Neural cell (in vitro differentiated cells): ENCODE data around the gene CCDC69. TPM values are rescaled to one million over a fixed set of nuclear protein-coding genes. Genes with fewer than 3 reads are reported as not detected.
A peak's percentile ranks its signal among the peaks of the same experiment; 100 is the strongest.

Source experiments
- H2AFZ ChIP-seq: fragments of 200-600, 300-800 bp; sonication (generic), shearing (Covaris generic); 2 replicates; pipeline ENCODE4 v1.6.0; 2014; ENCODE audit warnings: low read depth, mild to moderate bottlenecking, antibody characterized with exemption, low read length, moderate library complexity
- H3F3A ChIP-seq: fragments of 200-600 bp; shearing (Covaris generic); 2 replicates; pipeline ENCODE4 v1.6.1; 2016; ENCODE audit warnings: mild to moderate bottlenecking, moderate library complexity, mixed read lengths, antibody characterized with exemption, low read length; ENCODE audit not compliant: insufficient read depth, poor library complexity, severe bottlenecking
- H3K27ac ChIP-seq: fragments of 200-600, 300-800 bp; sonication (generic), shearing (Covaris generic); 2 replicates; pipeline ENCODE4 v1.5.1; 2014; ENCODE audit warnings: mild to moderate bottlenecking, low read length, moderate library complexity
- H3K27me3 ChIP-seq: fragments of 300-800, 200-600 bp; sonication (generic), shearing (Covaris generic); 2 replicates; pipeline ENCODE4 v1.6.0; 2014; ENCODE audit warnings: mild to moderate bottlenecking, low read depth, low read length, moderate library complexity; ENCODE audit not compliant: insufficient read depth
- H3K36me3 ChIP-seq: fragments of 300-800, 200-600 bp; sonication (generic), shearing (Covaris generic); 2 replicates; pipeline ENCODE4 v1.5.1; 2014; ENCODE audit warnings: mild to moderate bottlenecking, antibody characterized with exemption, low read length, moderate library complexity; ENCODE audit not compliant: insufficient read depth
- H3K4me2 ChIP-seq: fragments of 300-800, 200-600 bp; sonication (generic), shearing (Covaris generic); 2 replicates; pipeline ENCODE4 v1.6.0; 2014; ENCODE audit warnings: mild to moderate bottlenecking, low read length
- H3K4me3 ChIP-seq: fragments of 300-800, 200-600 bp; sonication (generic), shearing (Covaris generic); 2 replicates; pipeline ENCODE4 v1.5.1; 2014; ENCODE audit warnings: mild to moderate bottlenecking, low read length, moderate library complexity
- H3K79me2 ChIP-seq: fragments of 200-600 bp; shearing (Covaris generic); replicated peaks from 2 replicates; pipeline ENCODE4 v1.6.0; 2014; ENCODE audit warnings: mild to moderate bottlenecking, low read length, moderate library complexity; ENCODE audit not compliant: insufficient read depth
- H3K9ac ChIP-seq: fragments of 300-800, 200-600 bp; sonication (generic), shearing (Covaris generic); 2 replicates; pipeline ENCODE4 v1.6.1; 2016; ENCODE audit warnings: mild to moderate bottlenecking, low read length, mixed read lengths
- H3K9me2 ChIP-seq: fragments of 200-600 bp; shearing (Covaris generic); 2 replicates; pipeline ENCODE4 v1.6.1; 2016; ENCODE audit warnings: mild to moderate bottlenecking, low read length, mixed read lengths; ENCODE audit not compliant: insufficient read depth
- H3K9me3 ChIP-seq: fragments of 200-600, 300-800 bp; sonication (generic), shearing (Covaris generic); 2 replicates; pipeline ENCODE4 v1.6.1; 2016; ENCODE audit warnings: mild to moderate bottlenecking, mixed run types, low read length, moderate library complexity, mixed read lengths
- H4K20me1 ChIP-seq: fragments of 200-600 bp; shearing (Covaris generic); 2 replicates; pipeline ENCODE4 v1.6.1; 2016; ENCODE audit warnings: mild to moderate bottlenecking, mixed run types; ENCODE audit not compliant: insufficient read depth
- EP300 ChIP-seq: fragments of 450-650 bp; conservative IDR thresholded peaks from 2 replicates; pipeline ENCODE4 v1.6.1; 2014; ENCODE audit warnings: antibody characterized with exemption, mild to moderate bottlenecking, moderate library complexity; ENCODE audit not compliant: poor library complexity, severe bottlenecking
- EZH2 ChIP-seq: fragments of 200-600, 300-800 bp; shearing (Covaris generic), sonication (generic); IDR thresholded peaks from 2 replicates; pipeline ENCODE4 v1.6.1; 2014; ENCODE audit warnings: antibody characterized with exemption, low read length, borderline replicate concordance, mild to moderate bottlenecking; ENCODE audit not compliant: insufficient read depth, poor library complexity, severe bottlenecking
- MXI1 ChIP-seq: fragments of 450-650 bp; conservative IDR thresholded peaks from 2 replicates; pipeline ENCODE4 v1.6.1; 2014; ENCODE audit warnings: antibody characterized with exemption, mild to moderate bottlenecking; ENCODE audit not compliant: poor library complexity, severe bottlenecking
- POLR2AphosphoS5 ChIP-seq: IDR thresholded peaks from 2 replicates; pipeline ENCODE4 v1.6.1; 2012
- RAD21 ChIP-seq: fragments of 450-650 bp; conservative IDR thresholded peaks from 2 replicates; pipeline ENCODE4 v1.6.1; 2014; ENCODE audit warnings: antibody characterized with exemption, mild to moderate bottlenecking, moderate library complexity
- SMC3 ChIP-seq: fragments of 450-650 bp; conservative IDR thresholded peaks from 2 replicates; pipeline ENCODE4 v1.6.1; 2014; ENCODE audit warnings: antibody characterized with exemption, mild to moderate bottlenecking, moderate library complexity; ENCODE audit not compliant: poor library complexity
- TAF1 ChIP-seq: IDR thresholded peaks from 2 replicates; pipeline ENCODE4 v1.6.1; 2012; ENCODE audit warnings: low read depth
- polyA plus RNA-seq: library from polyadenylated mRNA; depleted of rRNA; stranded (reverse); fragments of >200 nt; gene quantifications from 2 replicates; pipeline ENCODE4 v1.2.3, GENCODE V29; 2014
- TF ChIP-seq, protein P1 (sequence below): IDR thresholded peaks from 2 replicates; pipeline ENCODE4 v1.6.1; 2012; ENCODE audit warnings: borderline replicate concordance
- TF ChIP-seq, protein P2 (sequence below): fragments of 450-650 bp; IDR thresholded peaks from 2 replicates; pipeline ENCODE4 v1.5.1; 2014; ENCODE audit warnings: antibody characterized with exemption, mild to moderate bottlenecking, moderate library complexity; ENCODE audit not compliant: poor library complexity, severe bottlenecking

The CCDC69 gene
- polyA plus RNA-seq, 1 donor from 2014 or later, result not detected

DNA sequence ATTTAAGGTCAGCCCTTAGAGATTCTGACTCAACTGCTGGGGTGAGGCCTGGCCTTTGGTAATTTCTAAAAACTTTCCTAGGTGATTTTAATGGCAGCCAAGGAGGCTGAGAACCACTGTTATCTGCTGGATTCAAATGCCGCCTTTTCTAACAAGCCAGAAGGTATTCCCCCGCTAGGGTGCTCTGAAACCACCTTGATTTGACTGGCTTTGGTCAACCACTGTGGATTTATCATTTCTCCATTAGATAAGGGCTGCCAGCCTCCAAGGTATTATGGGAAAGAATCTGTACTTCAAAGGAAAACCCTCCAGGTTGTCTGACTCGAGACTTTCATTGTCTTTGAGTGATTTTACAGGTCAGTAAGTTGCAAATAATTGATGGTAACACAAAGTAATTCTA, 70.6 kb downstream of the CCDC69 start:
- no peak overlapping the region for H3K4me2 ChIP-seq
- H3K9ac ChIP-seq, result no peak overlapping the region
- no peak overlapping the region for H3K4me3 ChIP-seq
- TF ChIP-seq TAF1 (no peak), EZH2 (no peak), EP300 (no peak), MXI1 (no peak), POLR2AphosphoS5 (no peak), RAD21 (no peak), SMC3 (no peak)
- TF ChIP-seq, protein P1, sequence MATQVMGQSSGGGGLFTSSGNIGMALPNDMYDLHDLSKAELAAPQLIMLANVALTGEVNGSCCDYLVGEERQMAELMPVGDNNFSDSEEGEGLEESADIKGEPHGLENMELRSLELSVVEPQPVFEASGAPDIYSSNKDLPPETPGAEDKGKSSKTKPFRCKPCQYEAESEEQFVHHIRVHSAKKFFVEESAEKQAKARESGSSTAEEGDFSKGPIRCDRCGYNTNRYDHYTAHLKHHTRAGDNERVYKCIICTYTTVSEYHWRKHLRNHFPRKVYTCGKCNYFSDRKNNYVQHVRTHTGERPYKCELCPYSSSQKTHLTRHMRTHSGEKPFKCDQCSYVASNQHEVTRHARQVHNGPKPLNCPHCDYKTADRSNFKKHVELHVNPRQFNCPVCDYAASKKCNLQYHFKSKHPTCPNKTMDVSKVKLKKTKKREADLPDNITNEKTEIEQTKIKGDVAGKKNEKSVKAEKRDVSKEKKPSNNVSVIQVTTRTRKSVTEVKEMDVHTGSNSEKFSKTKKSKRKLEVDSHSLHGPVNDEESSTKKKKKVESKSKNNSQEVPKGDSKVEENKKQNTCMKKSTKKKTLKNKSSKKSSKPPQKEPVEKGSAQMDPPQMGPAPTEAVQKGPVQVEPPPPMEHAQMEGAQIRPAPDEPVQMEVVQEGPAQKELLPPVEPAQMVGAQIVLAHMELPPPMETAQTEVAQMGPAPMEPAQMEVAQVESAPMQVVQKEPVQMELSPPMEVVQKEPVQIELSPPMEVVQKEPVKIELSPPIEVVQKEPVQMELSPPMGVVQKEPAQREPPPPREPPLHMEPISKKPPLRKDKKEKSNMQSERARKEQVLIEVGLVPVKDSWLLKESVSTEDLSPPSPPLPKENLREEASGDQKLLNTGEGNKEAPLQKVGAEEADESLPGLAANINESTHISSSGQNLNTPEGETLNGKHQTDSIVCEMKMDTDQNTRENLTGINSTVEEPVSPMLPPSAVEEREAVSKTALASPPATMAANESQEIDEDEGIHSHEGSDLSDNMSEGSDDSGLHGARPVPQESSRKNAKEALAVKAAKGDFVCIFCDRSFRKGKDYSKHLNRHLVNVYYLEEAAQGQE, result no peak
- TF ChIP-seq, protein P2, sequence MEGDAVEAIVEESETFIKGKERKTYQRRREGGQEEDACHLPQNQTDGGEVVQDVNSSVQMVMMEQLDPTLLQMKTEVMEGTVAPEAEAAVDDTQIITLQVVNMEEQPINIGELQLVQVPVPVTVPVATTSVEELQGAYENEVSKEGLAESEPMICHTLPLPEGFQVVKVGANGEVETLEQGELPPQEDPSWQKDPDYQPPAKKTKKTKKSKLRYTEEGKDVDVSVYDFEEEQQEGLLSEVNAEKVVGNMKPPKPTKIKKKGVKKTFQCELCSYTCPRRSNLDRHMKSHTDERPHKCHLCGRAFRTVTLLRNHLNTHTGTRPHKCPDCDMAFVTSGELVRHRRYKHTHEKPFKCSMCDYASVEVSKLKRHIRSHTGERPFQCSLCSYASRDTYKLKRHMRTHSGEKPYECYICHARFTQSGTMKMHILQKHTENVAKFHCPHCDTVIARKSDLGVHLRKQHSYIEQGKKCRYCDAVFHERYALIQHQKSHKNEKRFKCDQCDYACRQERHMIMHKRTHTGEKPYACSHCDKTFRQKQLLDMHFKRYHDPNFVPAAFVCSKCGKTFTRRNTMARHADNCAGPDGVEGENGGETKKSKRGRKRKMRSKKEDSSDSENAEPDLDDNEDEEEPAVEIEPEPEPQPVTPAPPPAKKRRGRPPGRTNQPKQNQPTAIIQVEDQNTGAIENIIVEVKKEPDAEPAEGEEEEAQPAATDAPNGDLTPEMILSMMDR, result no peak
- H3K9me2 ChIP-seq, result no peaks in the 10 kb centered on the region
- peaks cover 13% of the 10 kb centered on the region for H3F3A ChIP-seq
- no peak overlapping the region for H2AFZ ChIP-seq
- no peaks in the 10 kb centered on the region for H3K36me3 ChIP-seq
- peak overlapping the region; percentile 21 for H3K27ac ChIP-seq
- peaks cover 50% of the 10 kb centered on the region for H3K79me2 ChIP-seq
- H3K27me3 ChIP-seq, result no peaks in the 10 kb centered on the region
- no peaks in the 10 kb centered on the region for H4K20me1 ChIP-seq
- no peaks in the 10 kb centered on the region for H3K9me3 ChIP-seq

DNA sequence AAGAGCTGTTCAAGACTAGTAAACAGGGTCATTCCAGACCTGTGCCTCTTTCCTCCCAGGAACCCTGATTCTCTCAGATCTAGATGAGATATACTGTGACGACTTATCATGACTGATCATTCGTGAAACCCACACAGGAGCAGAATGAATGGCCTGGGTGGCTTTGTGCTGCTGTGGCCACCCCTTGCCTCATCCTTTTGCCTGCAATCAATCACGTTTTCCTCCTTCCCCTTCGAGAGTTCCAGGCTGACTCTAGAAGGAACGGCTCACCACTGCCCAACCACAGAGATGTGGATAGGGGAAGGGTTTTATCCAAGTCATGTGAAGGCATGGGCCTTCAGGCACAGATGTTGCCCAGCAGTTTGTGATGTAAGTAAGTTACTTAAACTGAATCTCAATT, 72.1 kb downstream of the CCDC69 start:
- Histone ChIP-seq H4K20me1 (no peaks in the 10 kb centered on the region), H3F3A (peaks cover 13% of the 10 kb centered on the region), H3K4me2 (peak overlapping the region; percentile 92), H3K9me3 (no peaks in the 10 kb centered on the region), H3K79me2 (peaks cover 43% of the 10 kb centered on the region), H3K36me3 (no peaks in the 10 kb centered on the region), H3K9ac (peak overlapping the region; percentile 65), H2AFZ (no peak overlapping the region), H3K4me3 (peak overlapping the region; percentile 59), H3K9me2 (no peaks in the 10 kb centered on the region), H3K27ac (peak overlapping the region; percentile 92), H3K27me3 (no peaks in the 10 kb centered on the region)
- TF ChIP-seq EP300 (no peak), TAF1 (no peak), POLR2AphosphoS5 (no peak), SMC3 (no peak), MXI1 (no peak), EZH2 (no peak), RAD21 (no peak)
- TF ChIP-seq, protein P2, result no peak
- TF ChIP-seq, protein P1, result no peak
